AML-193 (cell line): ENCODE measurements around the gene MYO1F.
"Not testable (repeated sequence)": the region's sequence is repeated elsewhere in the genome, so short reads cannot be mapped to it uniquely, and the experiment has no call there.

Experiments used
- DNase-seq, 2 experiments: peaks; one replicate each; lab custom pipeline; 2025; lab: John Stamatoyannopoulos, UW

MYO1F gene

DNA sequence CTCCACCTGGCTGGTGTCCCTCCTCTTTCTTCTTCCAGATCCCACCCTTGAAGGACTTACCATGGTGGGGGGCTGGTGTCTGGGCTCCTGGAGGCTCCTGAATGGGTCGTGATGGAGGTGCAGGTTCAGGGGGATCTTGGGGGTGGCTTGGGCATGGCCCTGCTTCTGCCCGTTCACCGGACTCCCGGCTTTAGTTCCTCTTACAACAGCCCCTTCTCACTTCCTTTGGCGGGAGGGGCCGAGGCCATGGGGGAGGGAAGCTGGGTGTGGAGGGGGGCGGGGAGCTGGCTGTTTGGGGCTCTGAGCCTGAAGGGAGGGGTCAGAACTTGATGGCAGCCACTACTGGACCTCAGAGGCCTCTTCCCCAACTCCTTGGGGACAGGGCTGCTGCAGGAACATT is at the start of gene MYO1F:
Gene MYO1F (minus strand): TSS at position 196 of the 400 bp plus-strand sequence. CDS start 133 bp downstream, at position 63.
- peak; percentile 54 to 62 for DNase-seq

DNA sequence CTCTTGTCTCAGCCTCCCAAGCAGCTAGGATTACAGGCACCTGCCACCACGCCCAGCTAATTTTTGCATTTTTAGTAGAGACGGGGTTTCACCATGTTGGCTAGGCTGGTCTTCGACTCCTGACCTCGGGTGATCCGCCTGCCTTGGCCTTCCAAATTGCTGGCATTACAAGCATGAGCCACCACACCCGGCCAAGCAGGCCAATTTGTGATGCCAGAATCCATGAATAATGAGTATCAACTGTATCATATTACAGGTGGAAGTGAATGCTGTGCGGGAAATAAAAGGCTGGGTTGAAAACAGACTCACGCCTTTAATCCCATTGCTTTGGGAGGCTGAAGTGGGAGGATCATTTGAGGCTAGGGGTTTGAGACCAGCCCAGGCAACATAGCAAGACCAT is 49.6 kb upstream of the MYO1F start:
- DNase-seq = no peak

DNA sequence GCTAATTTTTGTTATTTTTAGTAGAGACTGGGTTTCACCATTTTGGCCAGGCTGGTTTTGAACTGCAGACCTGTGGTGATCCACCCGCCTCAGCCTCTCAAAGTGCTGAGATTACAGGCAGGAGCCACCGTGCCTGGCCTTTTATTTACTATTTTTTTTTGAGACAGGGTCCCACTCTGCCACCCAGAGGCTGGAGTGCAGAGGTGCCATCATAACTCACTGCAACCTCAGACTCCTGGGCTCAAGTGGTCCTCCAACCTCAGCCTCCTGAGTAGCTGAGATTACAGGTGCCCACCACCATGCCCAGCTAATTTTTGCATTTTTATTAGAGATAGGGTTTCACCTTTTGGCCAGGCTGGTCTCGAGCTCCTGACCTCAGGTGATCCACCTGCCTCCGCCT is 45.6 kb upstream of the MYO1F start:
- DNase-seq = not testable (repeated sequence)

DNA sequence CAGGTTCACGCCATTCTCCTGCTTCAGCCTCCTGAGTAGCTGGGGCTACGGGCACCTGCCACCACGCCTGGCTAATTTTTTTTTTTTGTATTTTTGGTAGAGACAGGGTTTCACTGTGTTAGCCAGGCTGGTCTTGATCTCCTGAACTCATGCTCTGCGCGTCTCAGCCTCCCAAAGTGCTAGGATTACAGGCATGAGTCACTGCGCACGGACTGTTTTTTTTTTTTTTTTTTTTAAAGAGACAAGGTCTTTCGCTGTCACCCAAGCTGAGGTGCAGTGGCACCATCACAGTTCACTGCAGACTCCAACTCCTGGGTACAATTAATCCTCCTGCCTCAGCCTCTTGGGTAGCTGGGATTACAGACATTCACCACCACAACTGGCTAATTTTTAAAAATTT is 41.5 kb upstream of the MYO1F start:
- no peak for DNase-seq

DNA sequence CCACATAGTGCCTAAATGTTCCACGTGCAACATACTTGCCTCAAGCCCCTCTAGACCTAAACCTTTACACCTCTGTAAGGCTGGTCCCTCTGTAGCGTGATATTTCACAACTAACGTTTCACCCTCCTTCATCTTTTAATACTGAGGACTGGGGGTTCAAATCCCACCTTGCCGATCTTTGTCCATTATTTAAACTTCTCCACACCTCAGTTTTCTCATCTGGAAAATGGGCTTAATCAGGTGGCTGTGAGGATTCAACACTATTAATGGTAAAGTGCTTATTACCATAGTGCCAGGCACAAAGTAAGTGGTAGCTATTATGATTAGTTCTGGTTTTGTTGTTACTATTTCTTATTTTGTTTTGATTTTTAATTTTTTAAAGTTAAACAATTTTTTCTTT is 40.7 kb upstream of the MYO1F start:
- DNase-seq = no peak

DNA sequence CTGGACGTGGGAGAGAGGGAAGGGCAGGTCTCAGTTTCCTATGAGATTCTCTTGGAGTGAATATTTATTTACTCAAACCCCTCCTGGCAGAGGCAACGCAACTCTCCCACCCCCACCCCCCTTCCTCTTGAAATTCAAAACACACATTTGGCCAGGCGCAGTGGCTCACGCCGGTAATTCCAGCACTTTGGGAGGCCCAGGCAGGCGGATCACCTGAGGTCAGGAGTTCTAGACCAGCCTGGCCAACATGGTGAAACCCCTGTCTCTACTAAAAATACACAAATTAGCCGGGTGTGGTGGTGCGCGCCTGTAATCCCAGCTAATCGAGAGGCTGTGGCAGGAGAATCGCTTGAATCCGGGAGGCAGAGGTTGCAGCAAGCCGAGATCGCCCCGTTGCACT is 40.1 kb upstream of the MYO1F start:
- DNase-seq = not testable (repeated sequence)

DNA sequence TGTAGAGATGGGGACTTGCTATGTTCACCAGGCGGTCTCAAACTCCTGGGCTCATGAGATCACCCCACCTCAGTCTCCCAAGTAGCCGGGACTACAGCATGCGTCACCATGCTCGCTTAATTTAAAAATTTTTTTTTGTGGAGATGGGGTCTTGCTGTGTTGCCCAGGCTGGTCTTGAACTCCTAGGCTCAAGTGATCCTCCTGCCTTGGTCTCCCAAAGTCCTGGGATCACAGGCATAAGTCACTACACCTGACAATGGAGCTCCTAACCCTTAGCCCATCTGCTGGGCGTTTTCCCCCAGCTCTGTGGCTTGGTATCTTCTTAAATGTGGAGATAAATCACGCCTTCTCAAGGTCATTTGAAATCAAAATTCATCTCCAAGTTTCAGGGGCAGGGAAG is 39.6 kb upstream of the MYO1F start:
- DNase-seq = no peak

DNA sequence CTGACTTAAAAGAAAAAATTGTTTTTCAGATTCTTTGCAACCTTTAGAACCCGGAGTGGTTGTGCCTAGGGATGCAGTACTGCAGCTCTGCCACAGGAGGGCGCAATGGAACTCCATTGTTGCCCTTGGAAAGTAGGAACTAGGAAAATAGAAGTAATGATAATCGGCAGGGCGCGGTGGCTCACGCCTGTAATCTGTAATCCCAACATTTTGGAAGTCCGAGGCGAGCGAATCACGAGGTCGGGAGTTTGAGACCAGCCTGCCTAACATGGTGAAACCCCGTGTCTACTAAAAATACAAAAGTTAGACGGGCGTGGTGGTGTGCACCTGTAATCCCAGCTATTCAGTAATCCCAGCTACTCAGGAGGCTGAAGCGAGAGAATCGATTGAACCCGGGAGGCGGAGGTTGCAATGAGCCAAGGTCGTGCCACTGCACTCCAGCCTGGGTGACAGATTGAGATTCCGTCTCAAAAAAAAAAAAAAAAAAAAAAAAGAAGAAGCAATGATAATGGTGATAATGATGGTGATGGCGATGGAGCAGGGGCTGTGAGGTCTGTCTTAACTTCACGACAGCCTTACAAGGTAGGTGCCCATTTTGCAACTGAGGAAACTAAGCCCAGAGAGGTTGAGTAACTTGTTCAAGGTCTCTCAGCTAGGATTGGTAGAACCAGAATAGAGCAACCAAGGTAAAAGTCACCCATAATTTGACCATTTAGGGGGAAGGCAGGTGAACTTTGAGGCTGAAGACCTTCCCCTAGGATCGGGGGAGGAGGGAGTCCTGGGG is 38.8 kb upstream of the MYO1F start:
- DNase-seq = peak; percentile 63 to 79

DNA sequence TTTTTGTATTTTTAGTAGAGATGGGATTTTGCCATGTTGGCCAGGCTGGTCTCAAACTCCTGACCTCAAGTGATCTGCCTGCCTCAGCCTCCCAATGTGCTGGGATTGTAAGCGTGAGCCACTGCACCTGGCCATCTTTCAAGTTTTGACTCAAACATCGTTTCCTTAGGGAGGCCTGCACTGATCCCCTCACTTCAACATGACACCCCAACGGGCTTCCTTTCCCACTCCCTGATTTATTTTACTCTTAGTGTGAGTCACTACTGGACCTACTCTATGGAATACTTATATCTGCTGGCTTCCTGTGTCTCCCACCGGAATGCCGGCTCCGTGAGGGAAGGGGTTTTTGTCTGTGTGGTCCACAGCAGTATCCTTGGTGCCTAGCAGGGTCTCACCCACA is 37.8 kb upstream of the MYO1F start:
- no peak for DNase-seq

DNA sequence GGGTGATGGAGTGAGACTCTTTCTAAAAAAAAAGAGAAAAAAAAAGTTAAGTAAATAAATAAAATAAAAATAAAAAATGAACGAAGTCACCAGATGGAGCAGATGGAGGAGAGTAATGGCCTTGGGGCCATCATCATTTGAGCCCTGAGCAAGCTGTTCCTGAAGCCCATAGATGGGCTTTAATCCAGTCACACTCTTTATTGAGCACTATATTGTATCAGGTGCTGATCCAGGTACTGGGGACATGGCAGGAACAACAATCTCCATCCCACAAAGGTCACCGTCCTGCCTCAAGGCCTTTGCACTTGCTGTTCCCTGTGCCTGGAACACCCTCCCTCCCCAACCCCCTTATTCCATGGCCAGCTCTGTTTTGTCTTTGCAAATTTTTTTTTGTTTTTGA is 37.2 kb upstream of the MYO1F start:
- no peak for DNase-seq

DNA sequence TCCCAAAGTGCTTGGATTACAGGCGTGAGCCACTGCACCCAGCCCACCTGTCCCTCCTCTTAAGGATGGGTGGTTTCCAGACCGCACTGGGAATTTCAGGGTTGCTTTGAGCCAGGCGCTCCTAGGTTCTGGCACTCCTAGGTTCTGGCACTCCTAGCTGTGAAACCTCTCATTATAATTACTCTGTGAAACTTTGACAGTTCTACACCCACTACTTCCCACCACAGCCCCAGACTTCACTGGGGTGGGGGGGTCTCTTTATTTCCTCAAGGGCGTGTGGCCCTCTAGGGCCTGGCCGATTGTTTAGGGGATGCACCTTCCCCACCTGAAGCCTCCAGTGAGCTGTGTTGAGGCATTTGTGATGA is 35.5 kb upstream of the MYO1F start:
- DNase-seq = no peak

DNA sequence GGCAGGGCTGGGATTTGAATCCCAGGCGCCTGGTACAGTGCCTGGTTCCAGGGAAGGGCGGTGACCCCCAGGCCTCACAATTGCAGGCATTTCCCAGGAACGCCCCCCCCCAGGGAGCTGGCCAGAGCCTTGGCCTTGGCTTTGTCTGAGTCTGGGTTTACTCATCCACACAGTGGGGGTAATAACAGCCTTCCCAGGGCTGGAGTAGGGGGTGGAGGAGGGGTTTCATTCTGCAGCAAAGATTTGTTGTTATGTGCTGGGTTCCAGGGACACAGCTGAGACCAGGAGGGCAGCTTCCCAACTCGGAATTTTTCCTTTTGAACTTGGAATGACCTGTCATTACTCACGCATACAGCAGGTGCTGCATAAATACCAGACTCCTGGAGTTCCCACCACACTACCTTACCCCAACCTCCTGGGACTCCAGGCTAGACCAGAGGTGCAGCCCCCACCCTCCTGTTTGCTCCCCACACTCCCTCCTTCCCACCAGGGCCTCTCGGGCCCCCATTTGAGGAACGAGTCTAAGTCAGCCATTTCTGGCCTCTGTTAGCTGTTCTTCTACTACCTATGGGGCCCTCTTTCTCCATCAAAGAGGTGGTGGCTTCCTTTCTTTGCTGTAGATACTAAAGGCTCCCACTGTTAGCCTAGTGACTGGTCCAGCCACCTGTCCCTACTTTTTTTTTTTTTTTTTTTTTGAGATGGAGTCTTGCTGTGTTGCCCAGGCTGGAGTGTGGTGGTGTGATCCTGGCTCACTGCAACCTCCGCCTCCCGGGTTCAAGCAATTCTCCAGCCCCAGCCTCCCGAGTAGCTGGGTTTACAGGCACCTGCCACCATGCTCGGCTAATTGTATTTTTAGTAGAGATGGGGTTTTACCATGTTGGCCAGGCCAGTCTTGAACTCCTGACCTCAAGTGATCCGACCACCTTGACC is 34.9 kb upstream of the MYO1F start:
- no peak for DNase-seq

DNA sequence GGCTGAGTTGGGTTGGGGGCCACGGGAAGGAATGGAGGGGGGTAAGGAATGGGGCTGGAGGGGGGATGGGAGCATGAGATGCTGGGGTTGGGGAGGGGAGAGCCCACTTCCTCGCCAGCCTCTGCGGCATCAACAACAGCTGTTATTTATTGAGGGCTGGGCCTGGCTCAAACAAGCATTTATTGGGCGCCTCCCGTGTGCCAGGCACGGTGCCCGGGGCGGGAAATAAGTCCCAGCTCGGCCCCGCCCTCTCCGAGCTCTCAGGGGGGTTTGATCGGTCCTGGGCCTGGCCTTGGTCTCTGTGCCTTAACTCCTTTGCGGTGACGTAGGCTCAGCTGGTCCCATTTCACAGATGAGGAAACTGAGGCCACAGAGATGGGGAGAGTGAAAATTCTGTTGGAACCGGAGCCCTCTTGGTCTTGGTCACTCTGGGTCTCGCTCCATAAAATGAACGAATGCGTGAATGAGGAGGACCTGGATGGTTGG is 34.2 kb upstream of the MYO1F start:
- no peak for DNase-seq

DNA sequence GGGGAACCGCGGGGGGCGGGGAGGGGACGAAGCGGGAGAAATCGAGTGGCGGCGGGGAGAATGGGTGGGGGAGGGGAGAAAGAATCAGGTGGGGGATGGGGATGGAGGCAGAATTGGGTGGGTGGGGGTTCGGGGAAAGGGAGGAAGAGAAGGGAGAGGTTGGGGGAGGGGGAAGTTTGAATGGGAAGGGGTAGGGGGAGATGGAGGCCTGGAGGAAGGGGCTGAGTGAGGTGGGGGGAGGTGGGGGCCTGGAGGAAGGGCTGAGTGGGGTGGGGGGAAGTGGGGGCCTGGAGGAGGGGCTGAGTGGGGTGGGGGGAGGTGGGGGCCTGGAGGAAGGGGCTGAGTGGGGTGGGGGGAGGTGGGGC is 33.7 kb upstream of the MYO1F start:
- no peak for DNase-seq

DNA sequence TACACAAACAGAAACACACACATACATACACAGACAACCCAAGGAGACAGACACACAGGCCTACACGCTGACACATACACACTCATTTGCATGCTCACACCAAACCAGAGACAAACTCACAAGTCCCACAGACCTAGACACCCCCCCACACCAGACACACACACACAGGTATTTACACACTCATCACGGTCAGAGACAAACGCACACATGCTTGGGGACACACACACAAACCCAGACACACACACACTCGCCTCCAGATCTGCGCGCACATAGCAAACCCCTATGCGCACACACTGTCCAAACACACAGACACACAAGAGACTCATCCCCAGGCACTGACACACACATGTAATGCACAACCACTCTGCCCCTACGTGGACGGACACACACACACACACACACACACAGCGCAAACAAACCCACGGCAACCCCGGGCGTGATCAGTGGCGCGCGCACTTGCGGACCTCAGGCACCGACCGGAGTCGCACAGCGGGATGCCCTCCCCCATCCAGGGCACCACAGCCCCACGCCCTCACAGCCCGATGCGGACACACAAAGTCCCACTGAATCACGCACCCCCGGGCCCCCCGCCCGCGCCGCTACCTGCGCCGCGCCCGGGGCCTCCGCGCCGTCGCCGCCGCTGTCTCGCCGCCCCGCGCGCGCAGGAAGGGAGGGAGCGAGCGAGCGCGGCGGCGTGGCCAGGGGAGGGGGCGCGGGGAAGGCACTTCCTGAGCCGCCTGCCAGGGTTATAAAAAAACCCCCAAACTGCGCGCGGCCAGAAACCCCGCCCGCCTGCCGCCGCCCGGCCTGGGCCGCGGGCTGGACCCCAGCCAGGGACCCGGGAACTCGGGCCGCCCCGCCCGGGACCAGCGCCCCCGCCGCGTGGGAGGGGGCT is 33.0 kb upstream of the MYO1F start, which contains the start of gene ADAMTS10:
Gene ADAMTS10 (minus strand): TSS at position 675 of the 895 bp plus-strand sequence. CDS start 5,005 bp downstream, outside the sequence.
- DNase-seq = no peak

DNA sequence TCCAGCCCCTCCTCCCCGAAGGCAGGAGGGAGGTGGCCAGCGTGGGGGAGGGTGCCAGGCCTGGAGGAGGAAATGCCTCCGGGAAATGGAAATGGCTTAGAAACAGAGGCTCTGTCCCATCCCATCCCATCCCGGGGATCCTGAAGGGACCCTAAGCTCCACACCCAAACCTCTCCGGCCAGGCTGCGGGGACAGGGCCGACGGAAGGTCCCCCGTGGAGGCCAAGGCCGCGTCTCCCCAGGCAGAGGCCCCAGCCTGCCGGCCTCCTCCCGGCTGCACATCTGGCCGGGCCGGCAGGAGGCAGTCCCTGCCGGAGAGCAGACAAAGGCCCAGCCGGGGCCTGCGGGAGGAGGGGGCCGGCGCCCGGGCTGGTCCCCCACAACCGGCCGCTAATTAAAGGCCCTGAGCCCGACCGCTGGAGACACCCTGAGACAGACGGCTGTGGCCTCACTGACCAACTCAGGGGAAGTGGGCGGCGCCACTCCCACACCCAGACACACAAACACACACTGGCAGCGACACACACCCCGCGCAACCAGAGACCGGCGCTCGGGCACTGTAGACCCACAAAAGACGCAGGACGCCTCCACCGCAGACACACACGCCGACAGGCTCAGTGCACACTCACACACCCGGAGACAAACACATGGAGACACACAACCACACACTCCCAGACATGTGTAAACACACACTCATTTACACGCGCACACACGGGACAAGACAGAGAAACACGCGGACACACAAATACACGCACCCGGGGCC is 32.2 kb upstream of the MYO1F start:
- peak in 1 of 2 experiments; percentile 13 for DNase-seq

DNA sequence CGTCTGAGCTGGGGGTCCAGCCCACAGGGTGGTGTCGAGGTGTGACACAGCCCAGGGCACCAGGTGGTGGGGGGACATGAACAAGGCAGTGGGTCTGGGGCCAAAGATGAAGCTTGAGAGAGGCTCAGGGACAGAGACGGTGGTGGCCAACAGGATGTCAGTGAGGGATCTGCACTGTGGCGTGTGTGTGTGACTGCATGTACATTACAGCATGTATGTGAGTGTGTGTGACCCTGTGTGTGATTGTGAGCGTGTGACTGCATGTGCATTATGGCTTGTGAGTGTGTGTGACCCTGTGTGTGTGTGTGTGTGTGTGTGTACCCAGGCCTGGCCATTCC is 31.7 kb upstream of the MYO1F start:
- DNase-seq = no peak

DNA sequence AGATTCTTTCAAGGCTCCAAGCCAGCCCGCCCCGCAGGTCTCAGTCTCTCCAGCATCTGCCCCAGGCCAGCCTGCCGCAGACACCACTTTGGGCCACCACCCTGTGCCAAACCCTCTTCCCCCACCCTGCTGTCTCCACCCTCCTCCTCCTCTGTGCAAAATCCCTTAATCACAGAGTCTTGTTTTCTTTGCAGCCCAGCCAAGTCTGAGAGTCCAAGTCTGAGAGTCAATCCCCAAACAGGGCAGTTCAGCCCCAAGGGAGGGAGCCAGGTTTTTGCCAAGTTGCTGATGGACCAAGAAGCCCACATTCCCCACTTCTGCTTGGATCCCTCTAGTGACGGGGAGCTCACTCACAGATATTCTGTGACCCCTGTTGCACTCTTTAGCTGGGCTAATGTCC is 30.1 kb upstream of the MYO1F start:
- DNase-seq = no peak

DNA sequence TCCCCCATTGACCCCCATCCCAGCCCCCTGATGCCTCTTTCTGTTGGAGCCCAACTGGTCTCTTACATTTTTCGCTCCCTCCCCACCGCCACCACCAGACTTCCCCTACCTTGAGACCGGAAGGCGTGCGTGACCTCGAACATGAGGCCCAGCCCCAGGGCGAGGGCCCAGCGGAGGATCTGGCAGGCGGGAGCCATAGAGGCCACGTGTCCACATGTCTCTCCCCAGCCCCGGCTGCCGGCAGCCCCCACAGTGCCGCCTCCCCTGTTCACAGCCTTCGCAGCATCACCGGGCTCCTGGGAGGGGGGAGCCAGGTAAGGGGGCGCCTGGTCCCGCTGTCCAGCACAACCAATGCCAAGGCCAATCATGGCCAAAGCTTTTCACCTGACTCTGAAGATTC is 28.3 kb upstream of the MYO1F start:
- DNase-seq = no peak

DNA sequence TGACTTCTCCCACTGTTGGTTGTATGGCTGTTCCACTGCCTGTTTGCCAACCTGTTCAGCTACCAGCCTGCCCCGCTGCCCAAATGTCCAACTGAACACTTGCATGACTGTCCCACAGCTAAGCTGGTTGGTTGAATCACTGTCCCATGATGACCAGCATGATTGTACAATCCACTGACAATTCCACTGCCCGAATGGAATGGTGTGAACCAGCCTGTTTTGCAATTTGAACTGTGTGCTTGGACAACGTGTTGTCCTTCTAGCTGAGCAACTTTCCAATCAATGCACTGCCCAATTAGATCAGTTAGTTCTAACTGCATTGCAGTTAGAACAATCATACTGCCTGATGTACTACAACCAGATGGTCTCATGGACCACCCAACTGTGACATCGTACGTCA is 24.6 kb upstream of the MYO1F start:
- no peak for DNase-seq

DNA sequence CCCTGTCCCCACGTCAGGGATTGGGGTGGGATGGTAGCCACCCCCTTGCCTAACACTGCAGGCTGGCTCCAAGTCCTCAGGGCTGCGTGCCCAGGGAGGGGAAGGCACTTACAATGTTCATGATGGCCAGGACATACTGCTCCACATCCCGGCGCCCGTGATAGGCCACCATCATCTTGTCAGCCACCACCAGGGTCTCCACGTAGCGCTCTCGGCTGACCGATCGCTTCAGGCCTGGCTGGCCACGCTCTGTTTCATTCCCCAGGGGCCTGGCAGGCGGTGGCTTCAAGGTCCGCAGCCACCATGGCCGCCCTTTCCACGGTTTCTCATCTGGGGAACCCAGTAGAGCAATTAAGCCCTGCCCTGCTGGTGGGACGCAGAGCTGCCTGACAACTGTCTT is 23.6 kb upstream of the MYO1F start:
- DNase-seq = no peak
